ENCODE data around the gene TREH.

- TF ChIP-seq CTCF (IDR thresholded peaks at IDR 0.05) (no peak), POLR2AphosphoS5 (IDR thresholded peaks at IDR 0.05) (no peak), POLR2A (IDR thresholded peaks at IDR 0.05) (no peak)
These were observed 46.1 kb downstream of the TREH start for GRCh38 chr11:118633319-118633690.
